GM21528 (cell line): ENCODE data around the gene TXNRD1.
A peak's percentile ranks its signal among the peaks of the same experiment; 100 is the strongest.
"Not testable (repeated sequence)": the region's sequence is repeated elsewhere in the genome, so short reads cannot be mapped to it uniquely, and the experiment has no call there.

ENCODE experiments used
- ATAC-seq: cut with Tn5 transposase; IDR thresholded peaks from one replicate; pipeline ENCODE4 v1.9.1; 2021; ENCODE audit warnings: mild to moderate bottlenecking, moderate library complexity; ENCODE audit not compliant: unreplicated experiment, low FRiP score

The TXNRD1 gene

DNA sequence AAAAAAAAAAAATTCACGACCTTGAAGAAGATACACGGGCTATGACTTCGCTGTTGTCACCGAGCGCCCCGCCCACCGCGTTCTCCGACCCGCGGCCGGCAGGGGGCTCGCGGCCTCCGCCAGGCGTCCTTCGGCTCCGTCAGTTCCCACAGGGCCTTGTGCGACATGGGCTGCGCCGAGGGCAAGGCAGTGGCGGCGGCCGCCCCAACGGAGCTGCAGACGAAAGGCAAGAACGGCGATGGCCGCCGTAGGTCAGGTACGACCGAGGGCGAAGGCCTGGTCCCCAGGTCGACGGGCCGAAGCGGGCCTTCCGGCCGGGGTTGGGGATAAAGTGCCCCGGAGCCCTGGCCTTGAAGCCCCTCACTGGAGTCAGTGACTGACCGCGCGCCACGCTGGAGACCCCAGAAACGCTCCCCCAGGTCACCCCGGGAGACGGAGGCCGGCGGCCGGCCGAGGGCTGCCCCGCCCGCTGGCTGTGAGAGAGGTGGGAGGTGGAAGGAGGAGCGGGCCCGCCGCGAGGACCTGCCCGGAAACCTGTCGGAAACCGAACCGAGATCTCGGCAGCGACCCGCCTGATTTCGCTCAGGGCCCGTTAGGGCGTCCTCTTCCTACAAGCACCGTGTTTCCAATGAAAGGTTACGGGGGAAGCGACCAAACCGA is at the start of gene TXNRD1:
TXNRD1 (plus strand) TSS at position 142 of the 660 bp plus-strand sequence; CDS start at position 166, 24 bp downstream.
- ATAC-seq: peak; percentile 94

DNA sequence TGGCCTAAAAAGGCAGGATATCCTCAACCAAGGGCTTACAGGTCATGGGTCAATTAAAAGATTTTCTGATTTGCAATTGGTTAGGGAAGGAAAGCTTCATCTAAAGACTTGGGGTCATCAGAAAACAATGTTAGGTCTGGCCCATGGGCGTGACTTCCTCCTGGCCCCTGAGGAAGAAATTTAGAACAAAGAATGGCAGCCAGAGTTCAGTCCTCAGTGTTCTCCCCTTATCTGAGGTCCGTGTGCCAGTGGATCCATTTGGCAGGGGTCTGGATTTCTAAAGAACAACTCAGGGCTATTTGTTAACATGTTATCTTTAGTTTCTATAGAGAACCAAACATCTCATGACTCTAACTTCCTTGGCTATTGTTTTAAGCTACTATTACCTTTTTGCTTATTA is 49.8 kb upstream of the TXNRD1 start:
- ATAC-seq: no peak

GRCh38 chr12:104166465-104166864 is 49.1 kb upstream of the TXNRD1 start:
- ATAC-seq: no peak

- ATAC-seq: no peak
Measured at GRCh38 chr12:104167519-104168458, 47.8 kb upstream of the TXNRD1 start.

- no peak for ATAC-seq
Measured at GRCh38 chr12:104168596-104168995, 47.0 kb upstream of the TXNRD1 start.

GRCh38 chr12:104171785-104172569 is 43.6 kb upstream of the TXNRD1 start:
- ATAC-seq: no peak

GRCh38 chr12:104172570-104172947 is 43.0 kb upstream of the TXNRD1 start:
- ATAC-seq: no peak

DNA sequence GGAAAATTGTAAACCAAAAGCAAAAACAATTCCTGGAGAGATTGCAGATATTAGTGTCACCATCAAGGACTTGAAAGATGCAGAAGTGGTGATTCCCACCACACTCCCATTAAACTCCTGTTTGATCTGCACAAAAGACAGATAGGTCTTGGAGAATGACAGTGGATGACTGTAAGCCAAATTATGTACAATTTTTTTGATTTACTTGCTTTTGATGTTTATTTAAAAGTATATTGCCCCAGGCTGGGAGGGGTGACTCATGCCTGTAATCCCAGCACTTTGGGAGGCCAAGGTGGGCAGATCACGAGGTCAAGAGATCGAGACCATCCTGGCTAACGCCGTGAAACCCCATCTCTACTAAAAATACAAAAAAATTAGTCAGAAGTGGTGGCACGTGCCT is 41.8 kb upstream of the TXNRD1 start:
- ATAC-seq: not testable (repeated sequence)

DNA sequence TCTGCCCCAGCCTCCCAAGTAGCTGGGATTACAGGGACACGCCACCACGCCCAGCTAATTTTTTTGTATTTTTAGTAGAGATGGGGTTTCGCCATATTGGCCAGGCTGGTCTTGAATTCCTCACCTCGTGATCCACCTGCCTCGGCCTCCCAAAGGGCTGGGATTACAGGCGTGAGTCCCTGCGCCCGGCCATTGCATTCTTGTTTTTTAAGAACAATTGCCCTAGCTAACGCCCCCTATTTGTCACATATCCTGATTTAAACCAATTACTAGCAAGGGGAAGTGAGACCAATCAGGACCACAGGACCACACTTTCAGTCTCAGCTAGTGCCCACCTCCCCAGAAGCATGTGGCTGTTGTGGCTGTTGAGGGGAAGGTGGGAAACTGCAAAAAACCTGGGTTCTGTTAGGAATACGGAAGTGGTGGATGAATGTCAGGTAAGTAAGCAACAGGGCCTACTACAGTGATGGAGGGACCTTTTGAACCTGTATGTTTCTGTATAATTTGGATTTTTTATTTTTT is 39.8 kb upstream of the TXNRD1 start:
- no peak for ATAC-seq

DNA sequence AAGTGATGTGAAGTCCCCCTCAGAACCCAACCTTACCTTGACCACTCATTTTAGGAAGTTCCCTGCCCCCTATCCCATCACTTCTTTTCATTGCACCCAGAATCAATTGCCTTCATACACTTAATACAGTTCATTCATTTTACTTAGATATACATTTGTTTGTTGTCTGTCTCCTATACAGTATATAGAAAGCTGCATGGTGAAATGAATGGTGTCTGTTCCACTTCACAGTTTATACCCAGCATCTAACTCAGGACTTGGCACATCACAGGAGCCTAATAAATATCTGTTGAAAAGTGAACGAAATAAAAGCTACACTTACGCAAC is 38.3 kb upstream of the TXNRD1 start:
- no peak for ATAC-seq

DNA sequence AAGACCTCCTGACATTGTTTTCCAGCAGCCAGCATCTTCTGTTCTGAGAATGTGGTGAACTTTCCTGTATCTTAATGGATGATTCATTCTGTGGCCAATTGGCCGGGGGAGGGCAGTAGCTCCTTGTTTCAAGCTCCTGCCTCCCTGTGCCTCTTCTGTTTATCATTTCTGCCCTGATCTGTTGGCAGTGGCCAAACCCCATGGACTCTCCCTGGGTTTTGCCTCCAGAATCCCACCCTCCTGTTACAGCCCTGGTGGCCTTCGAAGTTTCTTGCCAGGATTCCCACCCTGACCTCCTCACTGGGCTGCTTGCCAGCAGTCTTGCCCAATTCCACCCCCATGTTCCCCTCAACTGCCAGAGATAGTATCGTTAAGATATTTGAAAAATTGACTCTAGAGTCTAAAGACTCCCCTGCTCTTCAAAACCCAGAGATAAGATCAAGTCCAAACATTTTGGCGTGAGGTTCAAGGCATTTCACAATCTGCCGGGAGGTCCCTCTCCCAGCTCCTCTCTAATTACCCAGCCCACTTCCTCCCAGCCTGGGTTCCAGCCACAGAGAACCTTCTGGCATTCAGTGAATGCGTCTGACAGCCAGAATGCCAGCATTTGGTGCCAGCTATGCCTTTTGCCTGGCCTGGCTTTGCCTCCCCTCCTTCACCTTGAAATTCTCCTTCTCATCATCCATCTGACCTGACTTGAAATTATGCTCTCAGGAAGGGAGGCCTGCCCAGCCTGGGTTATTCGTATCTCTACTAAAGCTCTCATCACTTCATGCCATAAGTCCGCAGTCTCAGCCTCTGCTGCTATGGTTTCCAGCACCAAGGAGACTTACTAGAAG is 37.7 kb upstream of the TXNRD1 start:
- no peak for ATAC-seq

- ATAC-seq: no peak
Measured at GRCh38 chr12:104180374-104180773, 35.2 kb upstream of the TXNRD1 start.

- no peak for ATAC-seq
Measured at GRCh38 chr12:104181313-104181712, 34.3 kb upstream of the TXNRD1 start.

DNA sequence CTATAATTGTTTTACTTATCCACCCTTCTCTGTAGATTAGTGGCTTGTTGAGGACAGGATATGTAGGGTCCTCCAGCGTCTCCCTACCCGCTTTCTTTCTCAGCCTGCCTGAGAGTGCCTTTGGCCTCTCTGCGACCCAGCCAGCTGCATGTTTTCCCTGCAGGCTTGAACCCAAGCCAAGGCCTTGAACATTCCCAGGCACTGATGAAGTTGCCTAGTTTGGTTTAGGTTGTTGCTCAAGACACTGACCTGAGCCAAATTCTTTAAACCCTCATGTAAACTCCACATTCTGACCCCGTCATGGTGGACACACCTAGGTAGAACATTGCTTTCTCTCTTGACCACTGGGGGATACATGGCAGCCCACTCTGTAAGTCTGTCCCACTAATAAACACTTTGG is 33.4 kb upstream of the TXNRD1 start:
- no peak for ATAC-seq

DNA sequence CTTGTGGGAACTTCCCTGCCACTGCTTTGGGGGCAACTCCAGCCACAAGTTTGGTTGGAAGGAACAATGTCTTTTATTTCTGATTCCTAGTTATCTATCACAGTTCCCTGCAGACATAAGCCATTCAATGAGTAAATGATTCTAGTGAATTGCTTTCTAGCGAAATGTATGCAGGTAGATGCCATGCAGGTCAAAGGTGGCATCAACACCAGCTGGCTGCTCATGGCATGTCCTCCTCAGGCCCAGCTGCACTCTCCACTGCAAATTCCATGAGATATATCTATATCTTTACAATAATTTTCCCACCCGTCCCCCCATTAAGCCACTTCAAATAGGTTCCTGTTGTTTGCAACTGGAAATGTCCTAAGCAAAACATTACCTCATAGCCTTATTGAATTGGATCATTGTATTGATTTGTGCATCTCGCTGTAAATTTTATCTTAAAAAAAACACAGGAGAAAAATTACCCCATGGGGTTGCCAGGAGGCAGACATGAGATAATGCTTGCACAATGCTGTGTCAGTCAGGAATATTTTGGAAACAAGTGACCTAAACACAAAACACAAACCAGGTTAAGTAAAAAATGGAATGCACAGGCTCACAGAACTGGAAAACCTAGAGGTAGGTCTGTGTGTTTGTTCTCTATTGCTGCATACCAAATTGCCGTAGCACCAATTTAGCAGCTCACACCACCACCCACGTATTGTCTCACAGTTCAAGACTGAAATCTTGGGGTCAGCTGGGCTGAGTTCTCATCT is 32.8 kb upstream of the TXNRD1 start:
- no peak for ATAC-seq

- no peak for ATAC-seq
Measured at GRCh38 chr12:104183443-104183842, 32.1 kb upstream of the TXNRD1 start.

DNA sequence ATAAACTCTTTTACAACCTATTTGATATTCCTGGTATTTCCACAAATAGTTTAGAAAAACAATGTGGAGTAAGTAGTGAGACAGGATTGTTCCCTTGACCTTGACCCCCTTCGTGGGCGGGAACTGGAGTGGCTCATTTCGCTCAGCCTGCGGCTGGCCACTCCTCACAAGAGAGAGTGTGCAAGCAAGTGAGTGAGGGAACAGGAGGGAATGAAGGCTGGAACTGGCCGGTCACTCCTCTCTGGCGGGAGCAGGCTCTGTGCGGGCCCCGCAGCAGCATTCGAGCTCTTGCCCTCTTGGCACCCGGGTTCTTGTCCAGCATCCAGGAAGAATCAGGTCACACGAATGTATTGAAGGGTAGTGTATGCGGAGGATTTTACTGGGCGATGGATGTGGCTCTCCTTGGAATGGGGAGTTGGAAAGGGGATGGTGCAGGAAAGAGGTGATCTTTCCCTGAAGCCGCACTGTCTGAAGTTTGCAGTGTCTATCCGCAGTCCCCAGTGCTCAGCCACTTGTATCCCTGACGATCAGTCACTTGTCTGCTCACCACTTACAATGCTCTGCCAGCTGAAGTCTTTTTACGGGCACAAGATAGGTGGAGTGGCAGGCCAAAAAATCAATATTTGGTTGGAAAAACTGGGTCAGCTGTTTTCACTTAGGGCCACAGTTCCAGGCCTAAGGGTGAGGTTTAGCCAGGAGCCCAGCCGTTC is 28.0 kb upstream of the TXNRD1 start:
- no peak for ATAC-seq

DNA sequence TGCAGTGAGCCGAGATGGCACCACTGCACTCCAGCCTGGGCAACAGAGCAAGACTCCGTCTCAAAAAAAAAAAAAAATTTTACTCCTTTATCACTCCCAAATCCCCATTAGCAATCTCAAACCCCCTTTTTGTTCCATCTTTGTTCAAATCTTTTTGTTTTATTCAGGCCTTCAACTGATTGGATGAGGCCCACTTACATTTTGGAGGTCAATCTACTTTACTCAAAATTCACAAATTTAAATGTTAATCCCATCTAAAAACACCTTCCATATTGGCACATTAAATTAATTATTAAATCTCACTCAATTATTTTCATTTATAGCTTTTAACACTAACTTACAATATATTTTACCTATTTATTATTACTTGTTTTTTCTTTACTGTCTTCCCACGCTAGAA is 27.0 kb upstream of the TXNRD1 start:
- no peak for ATAC-seq
